Measurements from ENCODE around the gene KIAA0232.
"Not testable (repeated sequence)": the region's sequence is repeated elsewhere in the genome, so short reads cannot be mapped to it uniquely, and the experiment has no call there.

Gene KIAA0232

GRCh38 chr4:6755088-6755753 is 27.3 kb upstream of the KIAA0232 start:
- TF ChIP-seq CTCF (IDR thresholded peaks at IDR 0.05; ENCODE audit: insufficient read depth, low read length, poor library complexity, severe bottlenecking), result no peak
- no peak for TF ChIP-seq EZH2phosphoT487 (conservative IDR thresholded peaks at IDR 0.05; ENCODE audit: low read length)
- Histone ChIP-seq H3K9ac (ENCODE audit: low read length) (no peak overlapping the region), H3K27me3 (ENCODE audit: low read length) (no peaks in the 10 kb centered on the region), H3K4me3 (ENCODE audit: insufficient read depth, low read length, poor library complexity, severe bottlenecking) (no peak overlapping the region), H3K4me2 (ENCODE audit: low read depth, low read length, poor library complexity, severe bottlenecking) (no peak overlapping the region), H3K36me3 (ENCODE audit: low read length) (no peaks in the 10 kb centered on the region), H3F3A (ENCODE audit: insufficient read depth) (no peaks in the 10 kb centered on the region), H3K27ac (ENCODE audit: low read depth, low read length) (no peak overlapping the region), H2AFZ (ENCODE audit: low read depth, low read length, severe bottlenecking) (no peak overlapping the region), H3K79me2 (ENCODE audit: insufficient read depth, low read length) (no peaks in the 10 kb centered on the region), H3K9me2 (replicated peaks; ENCODE audit: insufficient read depth, low read length) (no peaks in the 10 kb centered on the region), H3K9me3 (ENCODE audit: insufficient read depth, low read length) (no peaks in the 10 kb centered on the region), H4K20me1 (ENCODE audit: low read depth, low read length) (no peaks in the 10 kb centered on the region)

GRCh38 chr4:6756345-6756744 is 26.2 kb upstream of the KIAA0232 start:
- not testable (repeated sequence) for H3K36me3 ChIP-seq (ENCODE audit: low read length); H3K9me2 ChIP-seq (replicated peaks; ENCODE audit: insufficient read depth, low read length); H2AFZ ChIP-seq (ENCODE audit: low read depth, low read length, severe bottlenecking); H3K9me3 ChIP-seq (ENCODE audit: insufficient read depth, low read length); H3K9ac ChIP-seq (ENCODE audit: low read length); H4K20me1 ChIP-seq (ENCODE audit: low read depth, low read length); H3F3A ChIP-seq (ENCODE audit: insufficient read depth); H3K79me2 ChIP-seq (ENCODE audit: insufficient read depth, low read length); H3K4me2 ChIP-seq (ENCODE audit: low read depth, low read length, poor library complexity, severe bottlenecking); H3K4me3 ChIP-seq (ENCODE audit: insufficient read depth, low read length, poor library complexity, severe bottlenecking); H3K27me3 ChIP-seq (ENCODE audit: low read length); H3K27ac ChIP-seq (ENCODE audit: low read depth, low read length)

- H3K9me2 ChIP-seq (replicated peaks; ENCODE audit: insufficient read depth, low read length), result no peaks in the 10 kb centered on the region
- no peak overlapping the region for H2AFZ ChIP-seq (ENCODE audit: low read depth, low read length, severe bottlenecking)
- no peaks in the 10 kb centered on the region for H3K79me2 ChIP-seq (ENCODE audit: insufficient read depth, low read length)
- no peaks in the 10 kb centered on the region for H3K27me3 ChIP-seq (ENCODE audit: low read length)
- H3K27ac ChIP-seq (ENCODE audit: low read depth, low read length), result no peak overlapping the region
- TF ChIP-seq EZH2phosphoT487 (conservative IDR thresholded peaks at IDR 0.05; ENCODE audit: low read length) (no peak), CTCF (IDR thresholded peaks at IDR 0.05; ENCODE audit: insufficient read depth, low read length, poor library complexity, severe bottlenecking) (no peak)
- no peaks in the 10 kb centered on the region for H3K9me3 ChIP-seq (ENCODE audit: insufficient read depth, low read length)
- H4K20me1 ChIP-seq (ENCODE audit: low read depth, low read length), result no peaks in the 10 kb centered on the region
- no peaks in the 10 kb centered on the region for H3F3A ChIP-seq (ENCODE audit: insufficient read depth)
- no peaks in the 10 kb centered on the region for H3K36me3 ChIP-seq (ENCODE audit: low read length)
- H3K9ac ChIP-seq (ENCODE audit: low read length), result no peak overlapping the region
- no peak overlapping the region for H3K4me2 ChIP-seq (ENCODE audit: low read depth, low read length, poor library complexity, severe bottlenecking)
- H3K4me3 ChIP-seq (ENCODE audit: insufficient read depth, low read length, poor library complexity, severe bottlenecking), result no peak overlapping the region
Measured at GRCh38 chr4:6758728-6759127, 23.8 kb upstream of the KIAA0232 start.

GRCh38 chr4:6760865-6761264 is 21.7 kb upstream of the KIAA0232 start:
- H3K9me2 ChIP-seq (replicated peaks; ENCODE audit: insufficient read depth, low read length), result no peaks in the 10 kb centered on the region
- H3K27me3 ChIP-seq (ENCODE audit: low read length), result no peaks in the 10 kb centered on the region
- H3K9me3 ChIP-seq (ENCODE audit: insufficient read depth, low read length), result no peaks in the 10 kb centered on the region
- H3K9ac ChIP-seq (ENCODE audit: low read length), result no peak overlapping the region
- H3K4me3 ChIP-seq (ENCODE audit: insufficient read depth, low read length, poor library complexity, severe bottlenecking), result no peak overlapping the region
- no peak overlapping the region for H2AFZ ChIP-seq (ENCODE audit: low read depth, low read length, severe bottlenecking)
- no peaks in the 10 kb centered on the region for H3K79me2 ChIP-seq (ENCODE audit: insufficient read depth, low read length)
- no peaks in the 10 kb centered on the region for H3F3A ChIP-seq (ENCODE audit: insufficient read depth)
- H3K4me2 ChIP-seq (ENCODE audit: low read depth, low read length, poor library complexity, severe bottlenecking), result no peak overlapping the region
- H3K27ac ChIP-seq (ENCODE audit: low read depth, low read length), result no peak overlapping the region
- no peaks in the 10 kb centered on the region for H3K36me3 ChIP-seq (ENCODE audit: low read length)
- no peaks in the 10 kb centered on the region for H4K20me1 ChIP-seq (ENCODE audit: low read depth, low read length)
- TF ChIP-seq CTCF (IDR thresholded peaks at IDR 0.05; ENCODE audit: insufficient read depth, low read length, poor library complexity, severe bottlenecking), result no peak
- TF ChIP-seq EZH2phosphoT487 (conservative IDR thresholded peaks at IDR 0.05; ENCODE audit: low read length), result no peak

Data from SU-DHL-6 (cell line).